Upper lobe of right lung (tissue), 1 donor: ENCODE results near the gene SMIM24. TPM values are rescaled to one million over a fixed set of nuclear protein-coding genes. Genes with fewer than 3 reads are reported as not detected.

Experiments
- ATAC-seq: fragments of 200-7000 bp; cut with Tn5 transposase; one replicate; pipeline ENCODE4 v1.9.1; 2020; ENCODE audit warnings: mild to moderate bottlenecking, moderate library complexity
- DNase-seq: peaks from one replicate; pipeline ENCODE4 v3.0.0-alpha.2; 2020
- H3K27ac ChIP-seq: fragments of 200-600 bp; one replicate; pipeline ENCODE4 v1.8.0; 2022
- H3K27me3 ChIP-seq: fragments of 200-600 bp; one replicate; pipeline ENCODE4 v1.8.0; 2022; ENCODE audit warnings: mild to moderate bottlenecking
- H3K36me3 ChIP-seq: fragments of 200-600 bp; one replicate; pipeline ENCODE4 v1.8.0; 2022
- H3K4me1 ChIP-seq: fragments of 200-600 bp; one replicate; pipeline ENCODE4 v1.8.0; 2022
- H3K4me3 ChIP-seq: fragments of 200-600 bp; one replicate; pipeline ENCODE4 v1.8.0; 2022; ENCODE audit warnings: mild to moderate bottlenecking
- H3K9me3 ChIP-seq: fragments of 200-600 bp; one replicate; pipeline ENCODE4 v1.8.0; 2022
- CTCF ChIP-seq: fragments of 200-600 bp; IDR thresholded peaks from one replicate; pipeline ENCODE4 v1.8.0; 2022; ENCODE audit warnings: antibody characterized with exemption
- intact Hi-C: fragments of 100-400 bp; cut with DNase I; formaldehyde crosslinking; loops from one replicate; pipeline ENCODE4 v1.11.0; 2022
- total RNA-seq: library from RNA; stranded (reverse); fragmentation: NEBNext Ultra II Directional; extraction: Animal tissue kit (Norgen Biotek cat#: 25700); gene quantifications from one replicate; pipeline ENCODE4 v1.2.1, GENCODE V29; 2021
- donor health status: DM: no; HTN: yes; CAD: no; lungs with severe emphysema.

SMIM24 gene
- total RNA-seq, 1 donor from 2014 or later, result not detected

GRCh38 chr19:3479834-3480215, 500 bp downstream of the SMIM24 start:
- Histone ChIP-seq H3K27me3 (peaks cover 42% of the 10 kb centered on the region), H3K27ac (no peak overlapping the region), H3K9me3 (no peaks in the 10 kb centered on the region), H3K4me1 (no peaks in the 10 kb centered on the region), H3K36me3 (no peaks in the 10 kb centered on the region), H3K4me3 (no peak overlapping the region)
- TF ChIP-seq CTCF, result no peak
- DNase-seq (no peak), ATAC-seq (no peak)
- intact Hi-C loops, result loop anchor here (5.0 kb wide), 1 partner anchor 158 kb away; no protein-coding TSS in a partner anchor

- no peaks in the 10 kb centered on the region for H3K36me3 ChIP-seq
- peaks cover 42% of the 10 kb centered on the region for H3K27me3 ChIP-seq
- H3K4me1 ChIP-seq, result no peaks in the 10 kb centered on the region
- intact Hi-C loops, result loop anchor here (5.0 kb wide), 1 partner anchor 157 kb away; no protein-coding TSS in a partner anchor
- no peak overlapping the region for H3K4me3 ChIP-seq
- no peak for TF ChIP-seq CTCF
- no peak overlapping the region for H3K27ac ChIP-seq
- DNase-seq, result no peak
- peak; percentile 52 for ATAC-seq
- H3K9me3 ChIP-seq, result no peaks in the 10 kb centered on the region
Observed at GRCh38 chr19:3479177-3479833, 1.0 kb downstream of the SMIM24 start.

- intact Hi-C loops, result loop anchor here (5.0 kb wide), 1 partner anchor 156 kb away; no protein-coding TSS in a partner anchor
- no peaks in the 10 kb centered on the region for H3K36me3 ChIP-seq
- TF ChIP-seq CTCF, result no peak
- DNase-seq (no peak), ATAC-seq (no peak)
- peaks cover 37% of the 10 kb centered on the region for H3K27me3 ChIP-seq
- H3K27ac ChIP-seq, result no peak overlapping the region
- no peaks in the 10 kb centered on the region for H3K9me3 ChIP-seq
- no peaks in the 10 kb centered on the region for H3K4me1 ChIP-seq
- no peak overlapping the region for H3K4me3 ChIP-seq
Observed at GRCh38 chr19:3478409-3479176, 1.7 kb downstream of the SMIM24 start.

- intact Hi-C loops, result loop anchor here (5.0 kb wide), 1 partner anchor 156 kb away; no protein-coding TSS in a partner anchor
- Histone ChIP-seq H3K4me1 (no peaks in the 10 kb centered on the region), H3K4me3 (no peak overlapping the region), H3K36me3 (no peaks in the 10 kb centered on the region), H3K9me3 (no peaks in the 10 kb centered on the region), H3K27me3 (peaks cover 31% of the 10 kb centered on the region), H3K27ac (no peak overlapping the region)
- no peak for DNase-seq
- ATAC-seq, result no peak
- no peak for TF ChIP-seq CTCF
Observed at GRCh38 chr19:3477951-3478350, 2.4 kb downstream of the SMIM24 start.

GRCh38 chr19:3477506-3477905, 2.8 kb downstream of the SMIM24 start:
- H3K9me3 ChIP-seq, result no peaks in the 10 kb centered on the region
- no peak for ATAC-seq
- H3K4me3 ChIP-seq, result no peak overlapping the region
- H3K4me1 ChIP-seq, result no peaks in the 10 kb centered on the region
- intact Hi-C loops, result loop anchor here (5.0 kb wide), 1 partner anchor 155 kb away; no protein-coding TSS in a partner anchor
- no peak overlapping the region for H3K27ac ChIP-seq
- no peak for TF ChIP-seq CTCF
- peaks cover 27% of the 10 kb centered on the region for H3K27me3 ChIP-seq
- no peaks in the 10 kb centered on the region for H3K36me3 ChIP-seq
- DNase-seq, result no peak
